K562 (cell line): ENCODE measurements around the gene CHCHD5. TPM values are rescaled to one million over a fixed set of nuclear protein-coding genes. Genes with fewer than 3 reads are reported as not detected.

ENCODE experiments used
- ATAC-seq: fragments of 200-7000 bp; cut with Tn5 transposase; 3 replicates; pipeline ENCODE4 v1.9.1; 2020; ENCODE audit warnings: moderate library complexity
- BruUV-seq: library from RNA; stranded (reverse); fragments of 400-500 nt; replicated peaks from 2 replicates; lab custom pipeline; 2021; lab: Mats Ljungman, UMichigan
- CTCF ChIA-PET: fragments of 300-600 bp; formaldehyde crosslinking; extraction: SDS; loops from one replicate; lab custom pipeline; 2021; ENCODE audit warnings: low intra/inter-chr PET ratio; lab: Yijun Ruan, JAX
- POLR2A ChIA-PET: fragments of 300-600, 350-650 bp; sonication (Branson Sonifier 250); formaldehyde crosslinking; extraction: SDS; loops from one replicate; lab custom pipeline; 2021; ENCODE audit warnings: antibody characterized with exemption, inconsistent platforms; lab: Yijun Ruan, JAX
- DNase-seq, 4 experiments: peaks; one replicate each; pipeline versions ENCODE4 v3.0.0 to v3.0.0-alpha.2; 2011 to 2018; ENCODE audit warnings: low spot score in 3 of 4, mixed read lengths in 3 of 4; ENCODE audit errors: extremely low read depth in 1 of 4
- FAIRE-seq: peaks from 2 replicates; lab custom pipeline; 2011; peaks lifted over from hg19 to GRCh38; lab: Jason Lieb, UNC
- H2AFZ ChIP-seq: 2 replicates; pipeline ENCODE4 v1.6.0; 2011; ENCODE audit warnings: low read depth, low read length, control low read depth, inconsistent platforms
- H3K27ac ChIP-seq: fragments of 200-600 bp; 3 replicates; pipeline ENCODE4 v1.8.0; 2011; ENCODE audit warnings: low read depth, mild to moderate bottlenecking, control low read depth, inconsistent platforms, low read length, moderate library complexity, mixed read lengths; ENCODE audit errors: extremely low read depth
- H3K27me3 ChIP-seq, 2 experiments: fragments of 300-600 bp in 1 of 2; 2 replicates in 1 of 2; 3 replicates in 1 of 2; pipeline versions ENCODE4 v1.6.0 to v1.8.0; 2011; ENCODE audit warnings: inconsistent platforms in 2 of 2, low read length in 2 of 2, mild to moderate bottlenecking in 1 of 2, mixed read lengths in 1 of 2, moderate library complexity in 1 of 2; ENCODE audit not compliant: control insufficient read depth in 2 of 2, insufficient read depth in 2 of 2
- H3K36me3 ChIP-seq: fragments of 300-600 bp; 3 replicates; pipeline ENCODE4 v1.8.0; 2011; ENCODE audit warnings: mild to moderate bottlenecking, low read length, inconsistent platforms; ENCODE audit not compliant: control insufficient read depth, insufficient read depth
- H3K4me1 ChIP-seq, 2 experiments: fragments of 200-600 bp in 1 of 2; replicated peaks in 1 of 2; 2 replicates in 1 of 2; 3 replicates in 1 of 2; pipeline versions ENCODE4 v1.5.1 to v1.8.0; 2011; ENCODE audit warnings: inconsistent platforms in 2 of 2, low read length in 2 of 2, mild to moderate bottlenecking in 1 of 2, mixed read lengths in 1 of 2, moderate library complexity in 1 of 2; ENCODE audit not compliant: control insufficient read depth in 2 of 2, insufficient read depth in 2 of 2
- H3K4me2 ChIP-seq: 2 replicates; pipeline ENCODE4 v1.6.1; 2011; ENCODE audit warnings: low read length, control low read depth, inconsistent platforms, mixed read lengths; ENCODE audit not compliant: insufficient read depth
- H3K4me3 ChIP-seq: fragments of 200-600 bp; sonication (generic), shearing (Covaris generic); 2 replicates; pipeline ENCODE4 v1.5.1; 2016; ENCODE audit warnings: control low read depth, inconsistent platforms
- H3K79me2 ChIP-seq: fragments of 200-600 bp; 3 replicates; pipeline ENCODE4 v1.8.0; 2011; ENCODE audit warnings: low read length, inconsistent platforms; ENCODE audit not compliant: control insufficient read depth, insufficient read depth
- H3K9ac ChIP-seq, 2 experiments: 2 replicates each; pipeline versions ENCODE4 v1.6.0 to v1.6.1; 2011; ENCODE audit warnings: low read depth in 2 of 2, low read length in 2 of 2, control low read depth in 1 of 2, inconsistent platforms in 1 of 2, mild to moderate bottlenecking in 1 of 2, mixed read lengths in 1 of 2; ENCODE audit not compliant: insufficient read depth in 1 of 2
- H3K9me1 ChIP-seq: one replicate; pipeline ENCODE4 v1.6.0; 2011; ENCODE audit warnings: inconsistent platforms, mild to moderate bottlenecking, low read length, moderate library complexity; ENCODE audit not compliant: control insufficient read depth, insufficient read depth
- H3K9me3 ChIP-seq: replicated peaks from 2 replicates; pipeline ENCODE4 v1.5.1; 2011; ENCODE audit warnings: low read depth, low read length, inconsistent platforms; ENCODE audit not compliant: control insufficient read depth, insufficient read depth
- H4K20me1 ChIP-seq: replicated peaks from 2 replicates; pipeline ENCODE4 v1.6.1; 2011; ENCODE audit warnings: low read length, inconsistent platforms, mixed read lengths; ENCODE audit not compliant: control insufficient read depth, insufficient read depth
- CHD2 ChIP-seq: IDR thresholded peaks from 2 replicates; pipeline ENCODE4 v1.6.1; 2011; ENCODE audit warnings: low read depth, low read length
- CTCF ChIP-seq, 3 experiments: IDR thresholded peaks in 2 of 3; conservative IDR thresholded peaks in 1 of 3; 2 replicates each; pipeline ENCODE4 v1.5.1; 2011 to 2012; ENCODE audit warnings: low read length in 3 of 3, mild to moderate bottlenecking in 3 of 3, control low read depth in 2 of 3, improper control_type of control experiment in 1 of 3, inconsistent platforms in 1 of 3, low read depth in 1 of 3, mixed read lengths in 1 of 3, moderate library complexity in 1 of 3; ENCODE audit not compliant: insufficient read depth in 2 of 3
- DNMT1 ChIP-seq: fragments of 450-650 bp; IDR thresholded peaks from 2 replicates; pipeline ENCODE4 v1.6.1; 2016; ENCODE audit warnings: antibody characterized with exemption, mild to moderate bottlenecking
- NR0B1 ChIP-seq: fragments of 450-650 bp; IDR thresholded peaks from one replicate; pipeline ENCODE4 v1.6.1; 2018; ENCODE audit warnings: mild to moderate bottlenecking, moderate library complexity; ENCODE audit not compliant: partially characterized antibody
- RBFOX2 ChIP-seq: fragments of 200-400 bp; formaldehyde crosslinking; IDR thresholded peaks from 2 replicates; pipeline ENCODE4 v1.6.1; 2017; ENCODE audit warnings: low read depth, mild to moderate bottlenecking, low read length, moderate library complexity
- SAP30 ChIP-seq: fragments of 200-600 bp; sonication (generic); IDR thresholded peaks from 2 replicates; pipeline ENCODE4 v1.6.1; 2012; ENCODE audit warnings: borderline replicate concordance, low read depth, mild to moderate bottlenecking, moderate library complexity, low read length, control low read depth, inconsistent platforms; ENCODE audit not compliant: insufficient read depth, poor library complexity, severe bottlenecking
- SREBF1 ChIP-seq: fragments of 150-350 bp; IDR thresholded peaks from 2 replicates; pipeline ENCODE4 v1.6.1; 2014; ENCODE audit warnings: antibody characterized with exemption, low read depth, low read length, borderline replicate concordance
- U2AF2 ChIP-seq: fragments of 200-400 bp; formaldehyde crosslinking; optimal IDR thresholded peaks from 2 replicates; pipeline ENCODE3; 2017; ENCODE audit warnings: low read depth, mild to moderate bottlenecking, low read length
- ZBTB33 ChIP-seq: sonication (generic); formaldehyde crosslinking; IDR thresholded peaks from 2 replicates; pipeline ENCODE4 v1.8.1; 2023; ENCODE audit warnings: mild to moderate bottlenecking, missing genetic modification reagents
- ZNF316 ChIP-seq: fragments of 450-650 bp; IDR thresholded peaks from 2 replicates; pipeline ENCODE4 v1.6.1; 2016
- ZNF785 ChIP-seq: fragments of 250-450 bp; sonication (Bioruptor Pico); IDR thresholded peaks from 2 replicates; pipeline ENCODE4 v1.4.0; 2020; ENCODE audit warnings: mild to moderate bottlenecking
- WGBS: fragments of 100-300 bp; shearing (Covaris generic); methylation state at CpG from one replicate; pipeline ENCODE4 v1.1.6; 2016; ENCODE audit warnings: low coverage, mixed read lengths; ENCODE audit not compliant: insufficient coverage; ENCODE audit errors: missing lambda C conversion rate; 5-methylcytosine and 5-hydroxymethylcytosine counted together
- in situ Hi-C: fragments of 300-500 bp; cut with MboI; formaldehyde crosslinking; loops from 4 replicates; pipeline ENCODE4 v1.15.0; 2018; ENCODE audit warnings: inconsistent platforms, mixed read lengths
- intact Hi-C: fragments of 100-400 bp; cut with micrococcal nuclease; formaldehyde crosslinking; loops from 2 replicates; pipeline ENCODE4 v1.14.2; 2022
- polyA plus RNA-seq, 8 experiments: library from polyadenylated mRNA; depleted of rRNA in 4 of 8; stranded (reverse) in 5 of 8; unstranded in 3 of 8; fragments of >200 nt; fragmentation: Nextera tagmentation in 2 of 8; fragmentation: Illumina TruSeq in 1 of 8; extraction: Ambion mirVana in 2 of 8; extraction: Trizol in 1 of 8; gene quantifications; 2 replicates each; pipeline versions ENCODE4 v1.2.1 to v1.2.3, GENCODE V29; 2011 to 2014; ENCODE audit warnings: inconsistent platforms in 1 of 8, missing spikeins in 1 of 8
- total RNA-seq, 7 experiments: library from RNA; depleted of rRNA in 6 of 7; stranded (reverse); fragments of >200 nt in 6 of 7; fragmentation: Illumina TruSeq in 2 of 7; extraction: Trizol in 2 of 7; gene quantifications; 2 replicates each; pipeline versions ENCODE4 v1.2.1 to v1.2.3, GENCODE V29; 2011 to 2021; ENCODE audit warnings: low replicate concordance in 1 of 7
- TF ChIP-seq, protein P1 (sequence below): fragments of 250-450 bp; sonication (Bioruptor Pico); IDR thresholded peaks from 2 replicates; pipeline ENCODE4 v1.4.0; 2020; ENCODE audit warnings: borderline replicate concordance
- TF ChIP-seq, protein P2 (sequence below): IDR thresholded peaks from 3 replicates; pipeline ENCODE4 v1.6.1; 2011; ENCODE audit warnings: borderline replicate concordance, mild to moderate bottlenecking; ENCODE audit not compliant: insufficient read length, insufficient read depth

Gene CHCHD5
- total and polyA plus RNA-seq, 9 of the 15 experiments (the other 6 are each of a cell fraction or from before 2014, with no cell fraction given), result 7.4 to 79.3 (median 33.4) TPM

DNA sequence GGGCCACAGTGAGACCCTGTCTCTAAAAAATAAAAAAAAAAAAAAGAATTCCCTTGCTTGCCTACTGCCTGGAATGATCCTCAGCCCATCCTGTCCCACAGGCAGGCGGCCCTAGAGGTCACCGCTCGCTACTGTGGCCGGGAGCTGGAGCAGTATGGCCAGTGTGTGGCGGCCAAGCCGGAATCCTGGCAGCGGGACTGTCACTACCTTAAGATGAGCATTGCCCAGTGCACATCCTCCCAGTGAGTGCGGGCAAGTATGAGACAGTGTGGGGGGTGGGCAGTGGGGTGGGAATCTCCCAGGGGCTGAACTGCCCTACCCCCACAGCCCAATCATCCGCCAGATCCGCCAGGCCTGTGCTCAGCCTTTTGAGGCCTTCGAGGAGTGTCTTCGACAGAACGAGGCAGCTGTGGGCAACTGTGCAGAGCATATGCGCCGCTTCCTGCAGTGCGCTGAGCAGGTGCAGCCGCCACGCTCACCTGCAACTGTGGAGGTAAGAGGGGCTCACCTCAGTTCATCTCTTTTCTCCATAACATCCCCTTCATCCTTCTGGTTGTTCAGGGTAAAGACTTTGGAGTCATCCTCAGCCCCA, 1.6 kb downstream of the CHCHD5 start:
- BruUV-seq, result no TSS peak
- ATAC-seq (no peak), DNase-seq (no peak), FAIRE-seq (no peak)
- H4K20me1 ChIP-seq, result no peaks in the 10 kb centered on the region
- peaks cover 24% of the 10 kb centered on the region for H3K79me2 ChIP-seq
- no peak overlapping the region for H3K27ac ChIP-seq
- H3K9ac ChIP-seq, result peak overlapping the region in 1 of 2 experiments; percentile 65; a peak in 2 of 4 replicates
- in situ Hi-C loops (loop anchor here (10.0 kb wide), 2 partner anchors 461 to 681 kb away; no protein-coding TSS in a partner anchor), intact Hi-C loops (loop anchor here (2.0 kb wide), 1 partner anchor 537 kb away; no protein-coding TSS in a partner anchor)
- no peaks in the 10 kb centered on the region for H3K27me3 ChIP-seq
- no peaks in the 10 kb centered on the region for H3K9me3 ChIP-seq
- no peak overlapping the region for H3K4me3 ChIP-seq
- H3K4me2 ChIP-seq, result no peak overlapping the region
- H3K4me1 ChIP-seq, result peaks cover 16 to 19% of the 10 kb centered on the region in 2 experiments; a peak in 4 of 5 replicates
- no peaks in the 10 kb centered on the region for H3K9me1 ChIP-seq
- ChIA-PET CTCF (no interaction called here), POLR2A (interaction anchor here (1.0 to 1.3 kb wide), 3 partner anchors 8 to 120 kb away, joined by 3 to 4 read pairs (median 3); no protein-coding TSS in a partner anchor)
- no peak overlapping the region for H2AFZ ChIP-seq
- WGBS, result 88% methylated on average over 14 of the region's 18 CpGs
- peaks cover 24% of the 10 kb centered on the region; the same call in 2 of the 3 replicates for H3K36me3 ChIP-seq
- no peak for TF ChIP-seq DNMT1
- no peak for TF ChIP-seq CTCF (IDR thresholded peaks at IDR 0.05 in 2 of 3, conservative IDR thresholded peaks at IDR 0.05 in 1 of 3; ENCODE audit: insufficient read depth in 2 of 3, low read depth in 1 of 3, low read length in 3 of 3)
- TF ChIP-seq SREBF1, result no peak
- TF ChIP-seq SAP30, result no peak
- TF ChIP-seq, protein P1, sequence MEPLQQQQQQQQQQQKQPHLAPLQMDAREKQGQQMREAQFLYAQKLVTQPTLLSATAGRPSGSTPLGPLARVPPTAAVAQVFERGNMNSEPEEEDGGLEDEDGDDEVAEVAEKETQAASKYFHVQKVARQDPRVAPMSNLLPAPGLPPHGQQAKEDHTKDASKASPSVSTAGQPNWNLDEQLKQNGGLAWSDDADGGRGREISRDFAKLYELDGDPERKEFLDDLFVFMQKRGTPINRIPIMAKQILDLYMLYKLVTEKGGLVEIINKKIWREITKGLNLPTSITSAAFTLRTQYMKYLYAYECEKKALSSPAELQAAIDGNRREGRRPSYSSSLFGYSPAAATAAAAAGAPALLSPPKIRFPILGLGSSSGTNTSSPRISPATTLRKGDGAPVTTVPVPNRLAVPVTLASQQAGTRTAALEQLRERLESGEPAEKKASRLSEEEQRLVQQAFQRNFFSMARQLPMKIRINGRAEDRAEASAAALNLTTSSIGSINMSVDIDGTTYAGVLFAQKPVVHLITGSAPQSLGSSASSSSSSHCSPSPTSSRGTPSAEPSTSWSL, result no peak
- TF ChIP-seq ZNF785 (CRISPR knock-in tag), result no peak
- TF ChIP-seq, protein P2, sequence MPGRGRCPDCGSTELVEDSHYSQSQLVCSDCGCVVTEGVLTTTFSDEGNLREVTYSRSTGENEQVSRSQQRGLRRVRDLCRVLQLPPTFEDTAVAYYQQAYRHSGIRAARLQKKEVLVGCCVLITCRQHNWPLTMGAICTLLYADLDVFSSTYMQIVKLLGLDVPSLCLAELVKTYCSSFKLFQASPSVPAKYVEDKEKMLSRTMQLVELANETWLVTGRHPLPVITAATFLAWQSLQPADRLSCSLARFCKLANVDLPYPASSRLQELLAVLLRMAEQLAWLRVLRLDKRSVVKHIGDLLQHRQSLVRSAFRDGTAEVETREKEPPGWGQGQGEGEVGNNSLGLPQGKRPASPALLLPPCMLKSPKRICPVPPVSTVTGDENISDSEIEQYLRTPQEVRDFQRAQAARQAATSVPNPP, result no peak
- TF ChIP-seq ZBTB33 (CRISPR knock-in tag), result peak; percentile 56; the same call in 1 of the 2 replicates
- no peak for TF ChIP-seq U2AF2
- TF ChIP-seq RBFOX2, result peak; percentile 48
- no peak for TF ChIP-seq NR0B1
- TF ChIP-seq ZNF316, result no peak
- TF ChIP-seq CHD2, result no peak
